Mesodermal cell (in vitro differentiated cells): Measurements from ENCODE around the gene PRDM8.
"Not testable (repeated sequence)": the region's sequence is repeated elsewhere in the genome, so short reads cannot be mapped to it uniquely, and the experiment has no call there.

ENCODE experiments used
- H3K27ac ChIP-seq: 2 replicates; pipeline ENCODE4 v1.7.0; 2013; ENCODE audit warnings: mild to moderate bottlenecking, low read depth, low read length, moderate library complexity; ENCODE audit not compliant: severe bottlenecking
- H3K36me3 ChIP-seq: 2 replicates; pipeline ENCODE4 v1.7.1; 2013; ENCODE audit warnings: mild to moderate bottlenecking, low read length, moderate library complexity; ENCODE audit not compliant: control insufficient read depth, insufficient read depth
- H3K4me1 ChIP-seq: one replicate; pipeline ENCODE4 v1.7.1; 2013; ENCODE audit warnings: mild to moderate bottlenecking, low read length; ENCODE audit not compliant: insufficient read depth, control insufficient read depth, poor library complexity, severe bottlenecking
- H3K4me3 ChIP-seq: 2 replicates; pipeline ENCODE4 v1.7.0; 2013; ENCODE audit warnings: low read length, control low read depth, mild to moderate bottlenecking; ENCODE audit not compliant: insufficient read depth, poor library complexity, severe bottlenecking; ENCODE audit errors: extremely low read depth
- H3K9me3 ChIP-seq: 2 replicates; pipeline ENCODE4 v1.7.1; 2013; ENCODE audit warnings: mild to moderate bottlenecking, low read length, moderate library complexity; ENCODE audit not compliant: control insufficient read depth
- WGBS, 2 experiments: methylation state at CpG; one replicate each; pipeline ENCODE4 v1.1.5; 2013; ENCODE audit warnings: missing lambda C conversion rate in 2 of 2; ENCODE audit not compliant: insufficient coverage in 2 of 2; 5-methylcytosine and 5-hydroxymethylcytosine counted together

Gene PRDM8

DNA sequence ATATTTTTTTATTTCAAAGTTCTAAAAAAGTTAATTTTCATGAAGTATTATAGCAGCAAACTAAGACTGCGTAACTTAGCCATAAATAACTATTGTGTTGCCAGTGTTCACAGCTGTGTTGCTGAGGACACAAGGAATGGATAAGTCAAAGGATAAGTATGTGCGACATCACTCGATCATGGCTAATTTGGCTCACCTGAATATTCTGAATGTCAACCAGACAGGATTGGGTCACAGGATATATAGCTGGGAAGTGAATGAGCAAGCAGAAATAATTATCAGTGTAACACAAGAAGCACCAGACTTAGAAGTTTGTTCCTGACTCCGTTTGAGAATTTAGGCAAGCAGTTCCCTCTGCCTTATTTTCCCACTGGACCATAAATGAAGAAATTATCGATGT, 33.9 kb downstream of the PRDM8 start:
- Histone ChIP-seq H3K4me3 (no peak overlapping the region), H3K4me1 (no peaks in the 10 kb centered on the region), H3K9me3 (no peaks in the 10 kb centered on the region), H3K36me3 (no peaks in the 10 kb centered on the region), H3K27ac (no peak overlapping the region)
- 95 to 100% methylated on average over 3 of the region's 5 CpGs for WGBS, 2 experiments

DNA sequence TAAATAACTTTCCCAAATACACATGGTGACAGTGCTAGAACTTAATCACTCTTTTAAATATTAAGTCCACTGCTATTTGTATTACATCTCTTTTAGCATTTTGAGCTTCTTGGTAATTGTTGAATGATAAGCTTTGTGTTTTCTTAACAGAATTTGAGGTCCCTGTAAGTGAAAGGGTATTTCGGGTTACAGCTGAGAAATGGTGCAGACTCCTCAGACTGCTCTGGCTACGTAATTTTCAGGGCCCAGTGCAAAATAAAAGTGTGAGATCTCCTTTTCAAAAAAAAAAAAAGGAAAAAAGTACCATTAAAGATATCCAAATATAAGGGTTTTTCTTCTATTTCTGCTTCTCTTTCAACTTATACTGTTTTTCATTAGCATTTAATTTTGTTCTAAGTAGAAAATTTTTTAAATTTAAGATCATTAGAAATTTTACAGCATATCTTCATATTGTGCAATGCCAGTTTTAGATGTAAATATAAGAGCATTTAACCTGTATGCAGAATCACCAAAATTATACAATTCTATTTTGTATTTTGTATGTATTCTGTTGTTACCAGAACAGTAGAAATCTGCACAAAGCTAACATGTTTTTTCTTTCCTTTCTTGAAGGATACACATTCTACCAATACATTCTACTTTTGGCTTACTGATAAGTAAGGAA, 35.5 kb downstream of the PRDM8 start:
- no peak overlapping the region for H3K4me3 ChIP-seq
- H3K4me1 ChIP-seq, result no peaks in the 10 kb centered on the region
- no peaks in the 10 kb centered on the region for H3K9me3 ChIP-seq
- no peaks in the 10 kb centered on the region for H3K36me3 ChIP-seq
- no peak overlapping the region for H3K27ac ChIP-seq
- 88 to 100% methylated on average over 1 of the region's 2 CpGs for WGBS, 2 experiments

GRCh38 chr4:80233390-80233789, 36.1 kb downstream of the PRDM8 start:
- Histone ChIP-seq H3K27ac (no peak overlapping the region), H3K4me1 (no peaks in the 10 kb centered on the region), H3K4me3 (no peak overlapping the region), H3K36me3 (no peaks in the 10 kb centered on the region), H3K9me3 (no peaks in the 10 kb centered on the region)
- WGBS, 2 experiments, result 84 to 100% methylated on average over 1 to 2 of the region's 4 CpGs

GRCh38 chr4:80235451-80235850, 38.1 kb downstream of the PRDM8 start:
- no peak overlapping the region for H3K27ac ChIP-seq
- H3K4me1 ChIP-seq, result no peaks in the 10 kb centered on the region
- WGBS, 2 experiments, result no CpG with 5 or more reads among the region's 1 CpG
- no peaks in the 10 kb centered on the region for H3K36me3 ChIP-seq
- H3K4me3 ChIP-seq, result no peak overlapping the region
- no peaks in the 10 kb centered on the region for H3K9me3 ChIP-seq

DNA sequence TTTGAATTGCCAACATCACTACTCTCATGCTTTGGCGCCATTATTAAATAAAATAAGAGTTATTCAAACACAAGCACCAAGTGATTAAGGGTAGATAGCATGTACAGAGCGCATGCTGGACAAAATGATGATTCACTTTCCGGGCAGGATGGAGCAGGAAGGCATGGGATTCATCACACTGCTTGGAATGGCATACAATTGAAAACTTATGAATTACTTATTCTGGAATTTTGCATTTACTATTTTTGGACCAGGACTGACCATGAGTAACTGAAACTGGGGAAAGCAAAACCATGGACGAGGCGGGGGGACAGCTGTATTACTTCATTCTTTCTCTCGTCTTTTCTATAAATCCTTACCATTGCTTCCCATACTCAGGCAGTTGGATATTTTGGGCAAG, 40.7 kb downstream of the PRDM8 start:
- Histone ChIP-seq H3K4me3 (no peak overlapping the region), H3K9me3 (no peaks in the 10 kb centered on the region), H3K36me3 (no peaks in the 10 kb centered on the region), H3K4me1 (no peaks in the 10 kb centered on the region), H3K27ac (no peak overlapping the region)
- 94 to 100% methylated on average over 2 to 4 of the region's 6 CpGs for WGBS, 2 experiments

GRCh38 chr4:80239480-80240150, 42.3 kb downstream of the PRDM8 start:
- 84 to 91% methylated on average over 1 to 2 of the region's 3 CpGs for WGBS, 2 experiments
- no peaks in the 10 kb centered on the region for H3K36me3 ChIP-seq
- no peaks in the 10 kb centered on the region for H3K9me3 ChIP-seq
- no peak overlapping the region for H3K4me3 ChIP-seq
- H3K4me1 ChIP-seq, result no peaks in the 10 kb centered on the region
- H3K27ac ChIP-seq, result no peak overlapping the region

DNA sequence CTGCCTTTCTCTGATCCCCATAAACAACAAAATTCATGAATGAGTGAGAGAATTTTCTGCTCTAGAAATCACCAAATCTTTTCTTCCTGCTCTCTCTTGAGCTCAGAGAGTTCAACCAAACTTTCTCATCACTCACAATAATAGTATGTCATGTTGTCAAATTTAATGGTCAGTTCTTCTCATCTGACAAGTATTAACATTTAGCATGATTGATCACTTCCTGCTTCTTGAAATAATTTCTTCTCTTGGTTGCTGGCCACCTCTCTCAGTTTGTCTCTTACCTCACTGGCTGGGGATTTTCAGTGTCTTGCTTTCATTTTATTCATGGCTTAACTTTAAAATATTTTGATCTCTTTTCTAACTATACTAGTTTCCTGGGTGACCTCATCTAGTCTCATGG, 43.7 kb downstream of the PRDM8 start:
- Histone ChIP-seq H3K4me1 (no peaks in the 10 kb centered on the region), H3K36me3 (no peaks in the 10 kb centered on the region), H3K9me3 (no peaks in the 10 kb centered on the region), H3K27ac (no peak overlapping the region), H3K4me3 (no peak overlapping the region)

DNA sequence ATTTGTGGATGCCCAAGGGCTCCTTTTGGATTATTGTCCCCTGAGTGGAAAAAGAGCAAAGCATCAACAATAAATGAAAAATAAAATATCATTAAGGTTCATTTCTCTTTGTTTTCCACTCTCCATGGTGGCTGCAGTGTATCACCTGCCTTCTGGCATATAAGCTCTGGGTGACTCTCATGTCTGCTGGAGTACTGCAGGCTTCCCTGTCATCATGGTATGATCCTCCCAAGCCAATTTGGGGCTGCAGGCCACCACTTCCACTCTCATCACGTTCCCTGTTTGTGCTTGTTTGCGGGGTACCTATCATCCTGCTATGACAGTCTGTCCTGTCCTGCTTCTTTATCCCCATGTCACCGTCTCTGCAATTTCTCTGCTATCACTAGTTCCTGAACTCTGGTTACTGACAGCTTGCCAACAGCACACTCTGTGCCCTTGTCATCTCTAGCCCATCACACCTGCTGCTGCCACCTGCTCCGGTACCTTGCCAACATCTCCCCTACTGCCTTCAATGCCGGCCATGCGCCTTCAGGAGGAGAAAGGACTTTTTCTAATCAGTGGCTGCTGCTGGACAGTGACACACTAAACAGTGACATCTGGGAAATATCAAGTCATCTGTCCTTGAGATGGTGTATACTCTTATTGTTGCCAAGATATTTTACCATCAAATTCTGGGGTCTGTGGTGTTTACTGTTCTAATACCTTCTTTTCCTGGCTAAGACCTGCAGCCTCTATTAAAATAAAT, 46.1 kb downstream of the PRDM8 start:
- H3K27ac ChIP-seq, result no peak overlapping the region
- no peaks in the 10 kb centered on the region for H3K9me3 ChIP-seq
- H3K4me1 ChIP-seq, result no peaks in the 10 kb centered on the region
- H3K36me3 ChIP-seq, result no peaks in the 10 kb centered on the region
- 68 to 89% methylated on average over 4 to 6 of the region's 6 CpGs for WGBS, 2 experiments
- H3K4me3 ChIP-seq, result no peak overlapping the region

GRCh38 chr4:80247484-80247883, 50.2 kb downstream of the PRDM8 start:
- 100% methylated on average over 1 of the region's 1 CpG; no CpG with 5 or more reads in 1 of the 2 experiments for WGBS, 2 experiments
- not testable (repeated sequence) for H3K9me3 ChIP-seq

GRCh38 chr4:80249144-80249543, 51.8 kb downstream of the PRDM8 start:
- WGBS, 2 experiments, result 82 to 100% methylated on average over 1 of the region's 1 CpG

More at GRCh38 chr4:80247484-80247883, 50.2 kb downstream of the PRDM8 start:
- not testable (repeated sequence) for H3K27ac ChIP-seq, H3K36me3 ChIP-seq, H3K4me1 ChIP-seq, H3K4me3 ChIP-seq

GRCh38 chr4:80252427-80252826, 55.1 kb downstream of the PRDM8 start:
- Histone ChIP-seq H3K4me3 (no peak overlapping the region), H3K36me3 (no peaks in the 10 kb centered on the region), H3K9me3 (no peaks in the 10 kb centered on the region), H3K27ac (no peak overlapping the region), H3K4me1 (no peaks in the 10 kb centered on the region)

More at GRCh38 chr4:80249144-80249543, 51.8 kb downstream of the PRDM8 start:
- Histone ChIP-seq H3K27ac (no peak overlapping the region), H3K9me3 (no peaks in the 10 kb centered on the region), H3K4me1 (no peaks in the 10 kb centered on the region), H3K4me3 (no peak overlapping the region), H3K36me3 (no peaks in the 10 kb centered on the region)
